GM12891 (cell line): ENCODE results near the gene LINS1.

ENCODE experiments used
- POLR2A ChIP-seq: IDR thresholded peaks from 2 replicates; pipeline ENCODE4 v1.6.1; 2011; ENCODE audit warnings: low read depth, low read length, control low read depth
- POLR2AphosphoS5 ChIP-seq: IDR thresholded peaks from 2 replicates; pipeline ENCODE4 v1.6.1; 2011; ENCODE audit warnings: low read depth, low read length, control low read depth
- TAF1 ChIP-seq: IDR thresholded peaks from 2 replicates; pipeline ENCODE4 v1.6.1; 2011; ENCODE audit warnings: low read depth, low read length, control low read depth

DNA sequence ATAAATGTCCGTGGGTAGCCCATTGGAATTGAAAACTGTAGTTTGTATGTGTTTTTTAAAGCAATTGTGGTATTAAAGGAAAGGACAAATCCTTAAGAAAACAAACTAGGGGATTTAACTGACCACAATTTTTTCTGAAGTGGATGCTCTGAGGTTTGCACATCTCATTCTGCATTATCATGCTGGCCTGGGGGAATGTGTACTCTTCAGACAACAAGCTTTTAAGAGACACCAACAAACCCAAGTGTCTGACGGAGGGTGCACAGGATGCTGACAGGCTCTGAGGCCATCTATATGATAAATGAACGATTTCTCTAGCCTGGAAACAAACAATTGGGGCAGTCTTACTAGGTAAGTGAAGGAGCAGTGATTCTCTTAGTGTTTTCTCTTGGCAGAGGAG is 9.1 kb downstream of the LINS1 start:
- no peak for TF ChIP-seq POLR2A
- no peak for TF ChIP-seq TAF1
- no peak for TF ChIP-seq POLR2AphosphoS5
